ENCODE measurements around the gene FMN1.

The FMN1 gene

GRCh38 chr15:32919749-32920414 lies 274.6 kb downstream of the FMN1 start:
- peak; percentile 100 for DNase-seq (ENCODE audit: low read depth, low spot score)
- CTCF ChIA-PET, result interaction anchor here (1.0 to 1.8 kb wide), 2 partner anchors 8 to 34 kb away, joined by 3 to 4 read pairs; no protein-coding TSS in a partner anchor
- H3K4me3 ChIP-seq (ENCODE audit: low read depth, low read length), result no peak overlapping the region
- POLR2A ChIA-PET, result interaction anchor here (0.6 to 0.9 kb wide), 2 partner anchors 11 to 77 kb away, joined by 3 to 5 read pairs; no protein-coding TSS in a partner anchor
- TF ChIP-seq CTCF (IDR thresholded peaks at IDR 0.05; ENCODE audit: insufficient read depth, low read length, missing control alignments), result no peak

DNA sequence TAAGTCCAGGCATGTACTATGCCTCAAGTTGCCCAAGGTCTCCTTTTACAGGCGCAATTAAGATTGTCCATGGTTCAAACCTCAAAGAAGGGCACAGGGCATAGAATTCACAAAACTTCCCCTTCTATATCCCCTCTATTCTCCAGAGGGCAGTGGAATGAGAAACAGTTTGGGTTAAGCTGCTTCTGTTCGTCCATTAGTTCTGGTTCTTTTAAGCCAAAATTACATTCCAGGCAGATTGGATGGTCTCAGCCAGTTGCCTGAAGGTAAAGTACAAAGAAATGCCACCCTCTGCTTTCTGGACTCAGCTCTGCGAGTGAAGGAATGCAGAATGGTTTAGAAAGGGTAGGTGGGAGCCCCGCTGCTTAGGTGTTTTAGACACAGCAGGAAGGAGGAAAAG lies 276.0 kb downstream of the FMN1 start:
- CTCF ChIA-PET, result interaction anchor here (1.3 to 1.8 kb wide), 2 partner anchors 10 to 18 kb away, joined by 4 to 6 read pairs; no protein-coding TSS in a partner anchor
- no peak for TF ChIP-seq CTCF (IDR thresholded peaks at IDR 0.05; ENCODE audit: insufficient read depth, low read length, missing control alignments)
- DNase-seq (ENCODE audit: low read depth, low spot score), result no peak
- POLR2A ChIA-PET, result no interaction called here
- H3K4me3 ChIP-seq (ENCODE audit: low read depth, low read length), result no peak overlapping the region

DNA sequence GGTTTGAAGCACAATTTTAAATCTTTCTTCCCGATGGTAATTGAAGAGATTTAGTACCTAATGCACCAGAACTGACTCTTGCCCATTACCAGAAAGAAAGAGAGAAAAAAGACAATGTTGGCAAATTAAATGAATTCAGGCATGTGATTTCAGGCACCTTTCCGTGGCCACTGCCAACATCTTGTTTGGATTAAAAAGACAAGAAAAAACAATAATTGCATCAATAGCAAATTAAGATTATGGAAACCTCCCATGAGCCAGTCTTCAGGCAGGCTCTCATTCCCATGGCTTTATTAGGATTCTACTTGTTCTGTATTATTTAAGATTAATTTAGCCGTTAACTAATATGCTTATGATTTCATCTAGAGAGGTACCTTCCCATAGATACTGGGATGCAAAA lies 283.7 kb downstream of the FMN1 start:
- ChIA-PET POLR2A (interaction anchor here (1.0 kb wide), 1 partner anchor 22 kb away, joined by 3 read pairs; no protein-coding TSS in a partner anchor), CTCF (no interaction called here)
- TF ChIP-seq CTCF (IDR thresholded peaks at IDR 0.05; ENCODE audit: insufficient read depth, low read length, missing control alignments), result no peak
- no peak overlapping the region for H3K4me3 ChIP-seq (ENCODE audit: low read depth, low read length)
- no peak for DNase-seq (ENCODE audit: low read depth, low spot score)

DNA sequence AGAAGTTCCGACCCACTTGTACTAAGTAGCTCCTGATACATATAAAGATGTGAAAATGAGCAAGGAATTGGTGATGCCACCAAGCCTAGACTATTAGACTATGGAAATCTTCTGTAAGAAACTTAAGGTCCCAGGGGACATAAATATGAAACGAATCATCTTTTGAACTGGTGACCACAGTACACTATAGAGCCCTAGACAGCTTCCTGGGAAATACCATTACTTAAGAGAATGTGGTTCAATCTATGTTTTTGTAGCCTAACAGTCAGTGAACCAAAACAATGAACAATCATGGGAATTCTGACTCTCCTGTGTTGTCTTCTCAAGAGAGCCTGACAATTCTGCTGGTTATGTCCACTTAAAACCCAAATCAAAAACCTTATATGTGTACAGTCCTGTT lies 285.1 kb downstream of the FMN1 start:
- CTCF ChIA-PET, result interaction anchor here (0.9 to 3.1 kb wide), 6 partner anchors 8 to 260 kb away, joined by 3 to 13 read pairs (median 3); no protein-coding TSS in a partner anchor
- peak; percentile 72 for DNase-seq (ENCODE audit: low read depth, low spot score)
- POLR2A ChIA-PET, result interaction anchor here (0.9 to 1.4 kb wide), 3 partner anchors 10 to 39 kb away, joined by 3 to 4 read pairs (median 3); no protein-coding TSS in a partner anchor
- TF ChIP-seq CTCF (IDR thresholded peaks at IDR 0.05; ENCODE audit: insufficient read depth, low read length, missing control alignments), result no peak
- H3K4me3 ChIP-seq (ENCODE audit: low read depth, low read length), result no peak overlapping the region

- CTCF ChIA-PET, result interaction anchor here (0.9 to 3.1 kb wide), 6 partner anchors 9 to 259 kb away, joined by 3 to 13 read pairs (median 3); no protein-coding TSS in a partner anchor
- TF ChIP-seq CTCF (IDR thresholded peaks at IDR 0.05; ENCODE audit: insufficient read depth, low read length, missing control alignments), result no peak
- DNase-seq (ENCODE audit: low read depth, low spot score), result no peak
- POLR2A ChIA-PET, result interaction anchor here (0.9 to 1.4 kb wide), 3 partner anchors 11 to 39 kb away, joined by 3 to 4 read pairs (median 3); no protein-coding TSS in a partner anchor
- no peak overlapping the region for H3K4me3 ChIP-seq (ENCODE audit: low read depth, low read length)
These were observed 285.6 kb downstream of the FMN1 start for GRCh38 chr15:32908872-32909271.

DNA sequence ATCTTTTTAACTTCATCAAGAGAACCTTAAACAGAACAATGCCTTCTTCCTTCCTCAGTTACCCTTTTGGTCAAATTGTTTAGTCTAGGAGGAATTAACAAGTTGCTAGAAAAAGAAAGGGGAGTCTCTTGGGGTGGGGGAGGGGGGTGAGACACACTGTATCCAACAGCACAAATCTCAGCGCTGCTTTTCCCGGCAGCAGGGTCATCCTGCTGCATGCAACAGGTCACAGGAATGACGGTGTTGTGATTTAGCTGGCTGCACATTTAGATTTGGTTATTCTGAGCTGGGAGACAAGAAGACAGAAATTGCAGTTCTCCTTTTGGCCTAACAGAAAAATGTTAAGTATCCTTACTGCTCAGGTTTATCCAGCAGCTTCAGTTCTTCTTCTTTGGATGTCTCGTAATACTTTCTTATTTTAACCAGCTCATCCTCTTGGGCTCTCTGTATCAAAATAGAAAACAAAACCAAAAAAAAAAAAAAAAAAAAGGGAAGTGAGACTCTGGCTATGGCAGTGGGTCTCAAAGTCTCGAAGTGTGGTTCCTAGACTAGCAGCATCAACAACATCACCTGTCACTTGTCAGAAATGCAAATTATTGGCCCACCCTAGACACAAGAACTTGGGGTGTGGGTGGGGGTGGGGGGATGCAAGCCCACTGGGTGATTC lies 286.2 kb downstream of the FMN1 start:
- TF ChIP-seq CTCF (IDR thresholded peaks at IDR 0.05; ENCODE audit: insufficient read depth, low read length, missing control alignments), result no peak
- no peak overlapping the region for H3K4me3 ChIP-seq (ENCODE audit: low read depth, low read length)
- POLR2A ChIA-PET, result interaction anchor here (1.4 kb wide), 1 partner anchor 15 kb away, joined by 3 read pairs; no protein-coding TSS in a partner anchor
- DNase-seq (ENCODE audit: low read depth, low spot score), result no peak
- CTCF ChIA-PET, result interaction anchor here (1.0 to 3.1 kb wide), 5 partner anchors 9 to 259 kb away, joined by 3 to 13 read pairs (median 3); no protein-coding TSS in a partner anchor
